HepG2 (cell line): Measurements from ENCODE around the gene SEC63.
"Not testable (repeated sequence)": the region's sequence is repeated elsewhere in the genome, so short reads cannot be mapped to it uniquely, and the experiment has no call there.

Source experiments
- CBX5 ChIP-seq: sonication (generic); formaldehyde crosslinking; IDR thresholded peaks from 2 replicates; pipeline ENCODE4 v1.4.0; 2020; ENCODE audit warnings: missing genetic modification reagents, borderline replicate concordance
- GABPA ChIP-seq, 2 experiments: IDR thresholded peaks; 2 replicates each; pipeline ENCODE4 v1.6.1; 2011 to 2016; ENCODE audit warnings: low read depth in 2 of 2, low read length in 1 of 2, missing biosample characterization in 1 of 2, missing genetic modification characterization in 1 of 2
- HDAC2 ChIP-seq: sonication (generic); formaldehyde crosslinking; IDR thresholded peaks from 2 replicates; pipeline ENCODE4 v1.4.0; 2020; ENCODE audit warnings: missing genetic modification reagents
- MTERF4 ChIP-seq: sonication (generic); formaldehyde crosslinking; IDR thresholded peaks from 2 replicates; pipeline ENCODE4 v1.8.0; 2023; ENCODE audit warnings: mild to moderate bottlenecking, missing genetic modification reagents
- MYNN ChIP-seq: sonication (generic); formaldehyde crosslinking; IDR thresholded peaks from 2 replicates; pipeline ENCODE4 v1.4.0; 2020; ENCODE audit warnings: mild to moderate bottlenecking, low read depth, missing genetic modification reagents
- POLR2A ChIP-seq, 2 experiments: IDR thresholded peaks; 2 replicates each; pipeline ENCODE4 v1.6.1; 2011; ENCODE audit warnings: low read depth in 2 of 2, low read length in 2 of 2, mild to moderate bottlenecking in 1 of 2, moderate library complexity in 1 of 2; ENCODE audit not compliant: insufficient read depth in 1 of 2
- PTBP1 ChIP-seq: fragments of 200-400 bp; formaldehyde crosslinking; IDR thresholded peaks from 2 replicates; pipeline ENCODE4 v1.6.1; 2018; ENCODE audit warnings: low read length, low read depth; ENCODE audit not compliant: poor library complexity, severe bottlenecking
- RORA ChIP-seq: sonication (generic); formaldehyde crosslinking; IDR thresholded peaks from 2 replicates; pipeline ENCODE4 v1.5.0; 2020; ENCODE audit warnings: mild to moderate bottlenecking, missing genetic modification reagents, moderate library complexity
- SMC3 ChIP-seq: IDR thresholded peaks from 2 replicates; pipeline ENCODE4 v1.6.1; 2011; ENCODE audit warnings: low read length, improper control_type of control experiment
- SOX13 ChIP-seq, 3 experiments: fragments of 450-650 bp in 1 of 3; sonication (generic) in 1 of 3; formaldehyde crosslinking in 1 of 3; IDR thresholded peaks in 2 of 3; conservative IDR thresholded peaks in 1 of 3; 2 replicates each; pipeline versions ENCODE4 v1.5.0 to v1.6.1; 2016 to 2020; ENCODE audit warnings: antibody characterized with exemption in 1 of 3, mild to moderate bottlenecking in 1 of 3, missing compliant biosample characterization in 1 of 3, missing genetic modification reagents in 1 of 3, moderate library complexity in 1 of 3
- SUZ12 ChIP-seq: fragments of 150-350 bp; IDR thresholded peaks from 2 replicates; pipeline ENCODE4 v1.6.1; 2014; ENCODE audit warnings: low read depth, low read length
- XBP1 ChIP-seq: sonication (generic); formaldehyde crosslinking; IDR thresholded peaks from 2 replicates; pipeline ENCODE4 v1.5.0; 2020; ENCODE audit warnings: missing genetic modification reagents
- ZSCAN22 ChIP-seq: sonication (generic); formaldehyde crosslinking; IDR thresholded peaks from 2 replicates; pipeline ENCODE4 v1.4.0; 2020; ENCODE audit warnings: mild to moderate bottlenecking, missing genetic modification reagents
- TF ChIP-seq, protein P1 (sequence below): sonication (generic); formaldehyde crosslinking; IDR thresholded peaks from 2 replicates; pipeline ENCODE4 v1.4.0; 2020; ENCODE audit warnings: missing genetic modification reagents, borderline replicate concordance

- TF ChIP-seq CBX5 (CRISPR knock-in tag); SOX13 (IDR thresholded peaks at IDR 0.05); SOX13 (CRISPR knock-in tag; conservative IDR thresholded peaks at IDR 0.05 in 1 of 2, IDR thresholded peaks at IDR 0.05 in 1 of 2); XBP1 (CRISPR knock-in tag); MTERF4 (CRISPR knock-in tag); GABPA (IDR thresholded peaks at IDR 0.05; ENCODE audit: low read depth, low read length); GABPA (CRISPR knock-in tag; IDR thresholded peaks at IDR 0.05; ENCODE audit: low read depth); HDAC2 (CRISPR knock-in tag); POLR2A (IDR thresholded peaks at IDR 0.05; ENCODE audit: insufficient read depth in 1 of 2, low read depth in 2 of 2, low read length in 2 of 2); RORA (CRISPR knock-in tag); MYNN (CRISPR knock-in tag); SMC3; SUZ12; PTBP1; ZSCAN22: not testable (repeated sequence)
- TF ChIP-seq, protein P1, sequence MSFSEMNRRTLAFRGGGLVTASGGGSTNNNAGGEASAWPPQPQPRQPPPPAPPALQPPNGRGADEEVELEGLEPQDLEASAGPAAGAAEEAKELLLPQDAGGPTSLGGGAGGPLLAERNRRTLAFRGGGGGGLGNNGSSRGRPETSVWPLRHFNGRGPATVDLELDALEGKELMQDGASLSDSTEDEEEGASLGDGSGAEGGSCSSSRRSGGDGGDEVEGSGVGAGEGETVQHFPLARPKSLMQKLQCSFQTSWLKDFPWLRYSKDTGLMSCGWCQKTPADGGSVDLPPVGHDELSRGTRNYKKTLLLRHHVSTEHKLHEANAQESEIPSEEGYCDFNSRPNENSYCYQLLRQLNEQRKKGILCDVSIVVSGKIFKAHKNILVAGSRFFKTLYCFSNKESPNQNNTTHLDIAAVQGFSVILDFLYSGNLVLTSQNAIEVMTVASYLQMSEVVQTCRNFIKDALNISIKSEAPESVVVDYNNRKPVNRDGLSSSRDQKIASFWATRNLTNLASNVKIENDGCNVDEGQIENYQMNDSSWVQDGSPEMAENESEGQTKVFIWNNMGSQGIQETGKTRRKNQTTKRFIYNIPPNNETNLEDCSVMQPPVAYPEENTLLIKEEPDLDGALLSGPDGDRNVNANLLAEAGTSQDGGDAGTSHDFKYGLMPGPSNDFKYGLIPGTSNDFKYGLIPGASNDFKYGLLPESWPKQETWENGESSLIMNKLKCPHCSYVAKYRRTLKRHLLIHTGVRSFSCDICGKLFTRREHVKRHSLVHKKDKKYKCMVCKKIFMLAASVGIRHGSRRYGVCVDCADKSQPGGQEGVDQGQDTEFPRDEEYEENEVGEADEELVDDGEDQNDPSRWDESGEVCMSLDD (CRISPR knock-in tag), result not testable (repeated sequence)
Measured at GRCh38 chr6:107934229-107934628, 23.8 kb downstream of the SEC63 start.
